H9 (cell line): ENCODE results near the gene SOHLH1. TPM values are rescaled to one million over a fixed set of nuclear protein-coding genes. Genes with fewer than 3 reads are reported as not detected.

Source experiments
- DNase-seq: peaks from one replicate; pipeline ENCODE4 v3.0.0-alpha.2; 2017
- H2AFZ ChIP-seq: one replicate; pipeline ENCODE4 v1.6.1; 2013; ENCODE audit warnings: mild to moderate bottlenecking, low read length, control low read depth, moderate library complexity
- H2AK5ac ChIP-seq: 2 replicates; pipeline ENCODE4 v1.6.1; 2013; ENCODE audit warnings: low read length, control low read depth, mixed read lengths; ENCODE audit not compliant: insufficient read length
- H2BK120ac ChIP-seq: one replicate; pipeline ENCODE4 v1.6.1; 2013; ENCODE audit warnings: low read depth, mild to moderate bottlenecking, low read length, control low read depth, inconsistent platforms; ENCODE audit not compliant: poor library complexity, severe bottlenecking
- H2BK12ac ChIP-seq: 2 replicates; pipeline ENCODE4 v1.6.1; 2013; ENCODE audit warnings: low read length, control low read depth, mixed read lengths, low read depth; ENCODE audit not compliant: insufficient read length
- H2BK15ac ChIP-seq: 2 replicates; pipeline ENCODE4 v1.6.1; 2013; ENCODE audit warnings: low read depth, low read length, control low read depth
- H2BK20ac ChIP-seq: one replicate; pipeline ENCODE4 v1.6.1; 2013; ENCODE audit warnings: low read depth, mild to moderate bottlenecking, low read length, control low read depth, inconsistent platforms; ENCODE audit not compliant: poor library complexity, severe bottlenecking
- H2BK5ac ChIP-seq: 2 replicates; pipeline ENCODE4 v1.6.1; 2013; ENCODE audit warnings: low read length, control low read depth, mixed read lengths; ENCODE audit not compliant: insufficient read length
- H3K14ac ChIP-seq: 2 replicates; pipeline ENCODE4 v1.6.1; 2013; ENCODE audit warnings: low read length, control low read depth; ENCODE audit not compliant: insufficient read depth
- H3K18ac ChIP-seq: 2 replicates; pipeline ENCODE4 v1.6.1; 2013; ENCODE audit warnings: low read depth, mild to moderate bottlenecking, mixed read lengths, low read length, control low read depth; ENCODE audit not compliant: insufficient read length
- H3K23ac ChIP-seq: 2 replicates; pipeline ENCODE4 v1.6.1; 2013; ENCODE audit warnings: low read length, control low read depth, mixed read lengths, low read depth; ENCODE audit not compliant: insufficient read length
- H3K23me2 ChIP-seq: 2 replicates; pipeline ENCODE4 v1.6.1; 2013; ENCODE audit warnings: low read depth, mild to moderate bottlenecking, mixed read lengths, low read length, control low read depth; ENCODE audit not compliant: insufficient read length, poor library complexity, severe bottlenecking
- H3K27ac ChIP-seq: 2 replicates; pipeline ENCODE4 v1.5.1; 2013; ENCODE audit warnings: low read length, control low read depth, mixed read lengths, low read depth; ENCODE audit not compliant: insufficient read length
- H3K27me3 ChIP-seq: 2 replicates; pipeline ENCODE4 v1.6.1; 2013; ENCODE audit warnings: low read length, control low read depth, inconsistent platforms; ENCODE audit not compliant: insufficient read depth
- H3K4ac ChIP-seq: 2 replicates; pipeline ENCODE4 v1.6.1; 2013; ENCODE audit warnings: low read depth, mild to moderate bottlenecking, control low read depth, inconsistent platforms, low read length, moderate library complexity
- H3K4me1 ChIP-seq: 2 replicates; pipeline ENCODE4 v1.6.1; 2013; ENCODE audit warnings: low read length, control low read depth, inconsistent platforms; ENCODE audit not compliant: insufficient read depth
- H3K4me2 ChIP-seq: 2 replicates; pipeline ENCODE4 v1.6.1; 2013; ENCODE audit warnings: low read length, control low read depth, mixed read lengths; ENCODE audit not compliant: insufficient read length, insufficient read depth
- H3K56ac ChIP-seq: 2 replicates; pipeline ENCODE4 v1.6.1; 2013; ENCODE audit warnings: low read depth, mild to moderate bottlenecking, mixed read lengths, low read length, control low read depth; ENCODE audit not compliant: insufficient read length
- H3K79me1 ChIP-seq: 2 replicates; pipeline ENCODE4 v1.6.1; 2013; ENCODE audit warnings: low read depth, mild to moderate bottlenecking, moderate library complexity, low read length, control low read depth, inconsistent platforms; ENCODE audit not compliant: insufficient read depth, poor library complexity, severe bottlenecking
- H3K79me2 ChIP-seq: 2 replicates; pipeline ENCODE4 v1.6.1; 2013; ENCODE audit warnings: low read length, control low read depth, inconsistent platforms; ENCODE audit not compliant: insufficient read depth
- H3K9ac ChIP-seq: 2 replicates; pipeline ENCODE4 v1.6.1; 2013; ENCODE audit warnings: low read length, control low read depth, mixed read lengths; ENCODE audit not compliant: insufficient read length; ENCODE audit errors: extremely low read depth
- H3K9me3 ChIP-seq: one replicate; pipeline ENCODE4 v1.6.1; 2013; ENCODE audit warnings: low read depth, low read length, inconsistent platforms; ENCODE audit not compliant: control insufficient read depth
- H3T11ph ChIP-seq: one replicate; pipeline ENCODE4 v1.6.1; 2013; ENCODE audit warnings: mild to moderate bottlenecking, low read length, control low read depth, inconsistent platforms
- H4K20me1 ChIP-seq: one replicate; pipeline ENCODE4 v1.6.1; 2013; ENCODE audit not compliant: control insufficient read depth, insufficient read length, insufficient read depth
- H4K5ac ChIP-seq: 2 replicates; pipeline ENCODE4 v1.6.1; 2013; ENCODE audit warnings: low read depth, mild to moderate bottlenecking, mixed read lengths, low read length, control low read depth; ENCODE audit not compliant: insufficient read length
- H4K8ac ChIP-seq: replicated peaks from 2 replicates; pipeline ENCODE4 v1.6.1; 2013; ENCODE audit warnings: low read length, control low read depth, mixed read lengths, low read depth; ENCODE audit not compliant: insufficient read length
- H4K91ac ChIP-seq: 2 replicates; pipeline ENCODE4 v1.6.1; 2013; ENCODE audit warnings: low read depth, mild to moderate bottlenecking, moderate library complexity, mixed read lengths, low read length, control low read depth; ENCODE audit not compliant: insufficient read length
- H3K27ac Mint-ChIP-seq, 3 experiments: 2 replicates in 2 of 3; 3 replicates in 1 of 3; pipeline ENCODE4 v1.8.0; 2020 to 2021; ENCODE audit warnings: mixed read lengths in 3 of 3, mild to moderate bottlenecking in 1 of 3, moderate library complexity in 1 of 3
- H3K27me3 Mint-ChIP-seq: 2 replicates; pipeline ENCODE4 v1.8.0; 2021; ENCODE audit warnings: low read depth, mild to moderate bottlenecking, moderate library complexity, mixed read lengths
- H3K36me3 Mint-ChIP-seq, 3 experiments: 2 replicates in 2 of 3; 3 replicates in 1 of 3; pipeline ENCODE4 v1.8.0; 2020 to 2021; ENCODE audit warnings: low read depth in 3 of 3, mixed read lengths in 3 of 3; ENCODE audit not compliant: insufficient read depth in 1 of 3
- H3K4me1 Mint-ChIP-seq, 2 experiments: 2 replicates each; pipeline ENCODE4 v1.8.0; 2020; ENCODE audit warnings: mixed read lengths in 2 of 2
- H3K4me3 Mint-ChIP-seq, 2 experiments: 2 replicates in 1 of 2; 3 replicates in 1 of 2; pipeline ENCODE4 v1.8.0; 2020 to 2021; ENCODE audit warnings: mild to moderate bottlenecking in 2 of 2, mixed read lengths in 2 of 2, moderate library complexity in 1 of 2
- H3K9me3 Mint-ChIP-seq, 2 experiments: 2 replicates in 1 of 2; 3 replicates in 1 of 2; pipeline ENCODE4 v1.8.0; 2020; ENCODE audit warnings: mild to moderate bottlenecking in 2 of 2, mixed read lengths in 2 of 2, moderate library complexity in 1 of 2
- WGBS: extraction: QIAGEN DNeasy Blood & Tissue Kit; methylation state at CpG from one replicate; pipeline ENCODE4 v1.1.7; 2013; ENCODE audit warnings: missing lambda C conversion rate, low lambda C conversion rate, mixed read lengths; ENCODE audit not compliant: insufficient read length; ENCODE audit errors: extremely low coverage; 5-methylcytosine and 5-hydroxymethylcytosine counted together
- total RNA-seq: library from RNA; stranded (reverse); gene quantifications from 2 replicates; pipeline ENCODE4 v1.2.1, GENCODE V29; 2021
- TF ChIP-seq, protein P1 (sequence below): fragments of 200-600 bp; sonication (generic); conservative IDR thresholded peaks from 3 replicates; pipeline ENCODE4 v1.8.0; 2021; ENCODE audit warnings: antibody characterized with exemption, mild to moderate bottlenecking

Gene SOHLH1
- total RNA-seq, 1 experiment from 2014 or later = not detected

DNA sequence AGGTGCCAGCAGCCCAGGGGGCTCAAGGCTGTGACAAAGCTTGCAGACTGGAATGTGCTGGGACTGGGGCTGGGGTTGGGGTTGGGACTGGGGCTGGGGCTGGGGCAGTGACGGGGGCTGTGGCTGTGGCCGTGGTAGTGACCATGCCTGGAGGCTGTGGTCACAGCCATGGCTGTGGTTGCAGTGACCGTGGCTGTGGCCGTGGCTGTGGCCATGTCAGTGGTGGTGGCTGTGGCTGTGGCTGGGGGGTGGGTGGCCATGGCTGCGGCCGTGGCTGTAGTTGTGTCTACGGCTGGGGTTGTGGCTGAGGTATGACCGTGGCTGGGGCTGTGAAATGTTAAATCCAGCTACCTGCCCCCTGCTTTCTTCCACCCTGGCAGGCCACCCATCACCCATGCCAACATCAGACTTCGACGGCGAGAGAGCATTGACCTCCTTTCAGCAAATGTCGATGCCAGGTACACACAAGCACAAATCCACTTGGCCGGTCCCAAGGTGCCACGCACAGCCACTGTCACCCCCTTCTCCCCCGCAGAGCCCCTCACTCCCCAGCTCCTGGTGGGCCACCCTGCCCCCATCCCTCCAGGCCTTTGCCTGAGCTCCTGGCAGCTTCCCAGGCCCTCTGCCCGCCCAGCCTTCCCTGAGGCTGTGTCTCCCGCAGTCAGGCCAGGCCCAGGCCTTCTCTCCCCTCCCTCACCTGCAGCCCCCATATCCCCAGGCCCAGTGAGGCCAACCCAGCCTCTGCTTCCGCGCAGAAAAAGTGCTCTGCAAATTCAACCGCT, 20.9 kb downstream of the SOHLH1 start:
- H2BK20ac ChIP-seq = no peak overlapping the region
- H3K9me3 ChIP-seq = no peaks in the 10 kb centered on the region
- Mint-ChIP-seq H3K9me3 (peaks cover 2 to 3% of the 10 kb centered on the region in 2 experiments; a peak in 3 of 5 replicates), H3K36me3 (no peaks in the 10 kb centered on the region; a peak in 1 of 7 replicates), H3K4me3 (no peak overlapping the region), H3K27me3 (no peaks in the 10 kb centered on the region), H3K27ac (0 out of 7 replicates have a peak overlapping the region, but pooled peaks of 1 of the 3 experiments have one; percentile 8), H3K4me1 (peaks cover 9 to 20% of the 10 kb centered on the region in 2 experiments)
- H3K4me1 ChIP-seq = no peaks in the 10 kb centered on the region
- no peak overlapping the region for H2BK12ac ChIP-seq
- no peaks in the 10 kb centered on the region for H3K23me2 ChIP-seq
- no peak overlapping the region for H3K4ac ChIP-seq
- H2AFZ ChIP-seq = no peak overlapping the region
- no peak overlapping the region for H2BK15ac ChIP-seq
- no peaks in the 10 kb centered on the region for H3K79me2 ChIP-seq
- no peak overlapping the region for H2BK120ac ChIP-seq
- H3K79me1 ChIP-seq = no peaks in the 10 kb centered on the region
- DNase-seq = no peak
- H4K8ac ChIP-seq = no peak overlapping the region
- no peak overlapping the region for H3K9ac ChIP-seq
- no peaks in the 10 kb centered on the region for H3K27me3 ChIP-seq
- TF ChIP-seq, protein P1, sequence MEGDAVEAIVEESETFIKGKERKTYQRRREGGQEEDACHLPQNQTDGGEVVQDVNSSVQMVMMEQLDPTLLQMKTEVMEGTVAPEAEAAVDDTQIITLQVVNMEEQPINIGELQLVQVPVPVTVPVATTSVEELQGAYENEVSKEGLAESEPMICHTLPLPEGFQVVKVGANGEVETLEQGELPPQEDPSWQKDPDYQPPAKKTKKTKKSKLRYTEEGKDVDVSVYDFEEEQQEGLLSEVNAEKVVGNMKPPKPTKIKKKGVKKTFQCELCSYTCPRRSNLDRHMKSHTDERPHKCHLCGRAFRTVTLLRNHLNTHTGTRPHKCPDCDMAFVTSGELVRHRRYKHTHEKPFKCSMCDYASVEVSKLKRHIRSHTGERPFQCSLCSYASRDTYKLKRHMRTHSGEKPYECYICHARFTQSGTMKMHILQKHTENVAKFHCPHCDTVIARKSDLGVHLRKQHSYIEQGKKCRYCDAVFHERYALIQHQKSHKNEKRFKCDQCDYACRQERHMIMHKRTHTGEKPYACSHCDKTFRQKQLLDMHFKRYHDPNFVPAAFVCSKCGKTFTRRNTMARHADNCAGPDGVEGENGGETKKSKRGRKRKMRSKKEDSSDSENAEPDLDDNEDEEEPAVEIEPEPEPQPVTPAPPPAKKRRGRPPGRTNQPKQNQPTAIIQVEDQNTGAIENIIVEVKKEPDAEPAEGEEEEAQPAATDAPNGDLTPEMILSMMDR = no peak
- H4K5ac ChIP-seq = no peak overlapping the region
- no peak overlapping the region for H3K14ac ChIP-seq
- no peaks in the 10 kb centered on the region for H4K20me1 ChIP-seq
- H4K91ac ChIP-seq = no peak overlapping the region
- no peak overlapping the region for H2BK5ac ChIP-seq
- H3T11ph ChIP-seq = no peak overlapping the region
- H3K4me2 ChIP-seq = no peak overlapping the region
- H3K56ac ChIP-seq = no peak overlapping the region
- WGBS = no CpG with 5 or more reads among the region's 20 CpGs
- H3K27ac ChIP-seq = no peak overlapping the region
- H3K18ac ChIP-seq = no peak overlapping the region
- H2AK5ac ChIP-seq = no peak overlapping the region
- no peak overlapping the region for H3K23ac ChIP-seq
